SK-N-SH (cell line): ENCODE data around the gene MAP3K8. TPM values are rescaled to one million over a fixed set of nuclear protein-coding genes. Genes with fewer than 3 reads are reported as not detected.

Experiments
- CTCF ChIA-PET: fragments of 300-600, 350-600 bp; formaldehyde crosslinking; extraction: SDS; loops from one replicate; lab custom pipeline; 2021; lab: Yijun Ruan, JAX
- POLR2A ChIA-PET: fragments of 350-600 bp; sonication (Branson Sonifier 250); formaldehyde crosslinking; extraction: SDS; loops from one replicate; lab custom pipeline; 2020; ENCODE audit warnings: antibody characterized with exemption, inconsistent platforms; lab: Yijun Ruan, JAX
- DNase-seq: peaks from one replicate; pipeline ENCODE4 v3.0.0; 2012
- H2AFZ ChIP-seq: fragments of 200-600 bp; sonication (generic); 2 replicates; pipeline ENCODE4 v1.8.1; 2016; ENCODE audit warnings: antibody characterized with exemption, mild to moderate bottlenecking, low read depth
- H3F3A ChIP-seq: fragments of 200-600 bp; sonication (generic); replicated peaks from 2 replicates; pipeline ENCODE3; 2016; ENCODE audit warnings: antibody characterized with exemption, mild to moderate bottlenecking; ENCODE audit not compliant: insufficient read depth
- H3K27ac ChIP-seq, 2 experiments: fragments of 200-500 bp in 1 of 2; fragments of 200-600 bp in 1 of 2; sonication (Bioruptor generic) in 1 of 2; sonication (generic), shearing (Covaris generic) in 1 of 2; 2 replicates each; pipeline versions ENCODE4 v1.5.1 to v1.6.1; 2014 to 2016; ENCODE audit warnings: low read depth in 2 of 2, inconsistent platforms in 1 of 2, low read length in 1 of 2, mild to moderate bottlenecking in 1 of 2, mixed read lengths in 1 of 2
- H3K27me3 ChIP-seq: fragments of 200-600 bp; sonication (generic), shearing (Covaris generic); 2 replicates; pipeline ENCODE4 v1.6.1; 2016; ENCODE audit warnings: mixed run types; ENCODE audit not compliant: insufficient read depth
- H3K36me3 ChIP-seq, 2 experiments: fragments of 200-500 bp in 1 of 2; fragments of 200-600 bp in 1 of 2; sonication (Bioruptor generic) in 1 of 2; sonication (generic) in 1 of 2; replicated peaks in 1 of 2; 2 replicates each; pipeline versions ENCODE3 to v1.5.1; 2014 to 2016; ENCODE audit warnings: low read length in 1 of 2, mild to moderate bottlenecking in 1 of 2; ENCODE audit not compliant: insufficient read depth in 2 of 2, control insufficient read depth in 1 of 2
- H3K4me1 ChIP-seq, 2 experiments: fragments of 200-500 bp in 1 of 2; fragments of 200-600 bp in 1 of 2; sonication (Bioruptor generic) in 1 of 2; sonication (generic), shearing (Covaris generic) in 1 of 2; 2 replicates each; pipeline versions ENCODE4 v1.5.1 to v1.6.1; 2014 to 2016; ENCODE audit warnings: low read depth in 1 of 2, low read length in 1 of 2, mixed run types in 1 of 2; ENCODE audit not compliant: insufficient read depth in 2 of 2, control insufficient read depth in 1 of 2
- H3K4me2 ChIP-seq: fragments of 200-600 bp; sonication (generic), shearing (Covaris generic); 2 replicates; pipeline ENCODE4 v1.6.1; 2017; ENCODE audit warnings: mixed run types
- H3K4me3 ChIP-seq, 2 experiments: fragments of 200-500 bp in 1 of 2; fragments of 200-600 bp in 1 of 2; sonication (Bioruptor generic) in 1 of 2; sonication (generic), shearing (Covaris generic) in 1 of 2; 2 replicates each; pipeline versions ENCODE4 v1.5.1 to v1.8.1; 2014 to 2016; ENCODE audit warnings: low read depth in 2 of 2, inconsistent platforms in 1 of 2, low read length in 1 of 2, mild to moderate bottlenecking in 1 of 2, mixed read lengths in 1 of 2, moderate library complexity in 1 of 2
- H3K79me2 ChIP-seq: fragments of 200-600 bp; sonication (generic); 2 replicates; pipeline ENCODE4 v1.8.1; 2017; ENCODE audit warnings: mild to moderate bottlenecking; ENCODE audit not compliant: insufficient read depth
- H3K9ac ChIP-seq: fragments of 200-600 bp; sonication (generic); 2 replicates; pipeline ENCODE4 v1.6.1; 2017; ENCODE audit warnings: mixed run types
- H3K9me2 ChIP-seq: fragments of 200-600 bp; sonication (generic); 2 replicates; pipeline ENCODE4 v1.6.1; 2017; ENCODE audit warnings: mixed run types
- H3K9me3 ChIP-seq: fragments of 200-600 bp; sonication (generic); 2 replicates; pipeline ENCODE4 v1.6.1; 2017; ENCODE audit warnings: mixed run types, mild to moderate bottlenecking, moderate library complexity
- H4K20me1 ChIP-seq: fragments of 200-600 bp; sonication (generic); 2 replicates; pipeline ENCODE4 v1.6.1; 2017; ENCODE audit warnings: mild to moderate bottlenecking, mixed run types; ENCODE audit not compliant: insufficient read depth
- ELF1 ChIP-seq: IDR thresholded peaks from 2 replicates; pipeline ENCODE4 v1.4.0; 2012
- IRF3 ChIP-seq: fragments of 150-350 bp; IDR thresholded peaks from 2 replicates; pipeline ENCODE4 v1.6.1; 2016; ENCODE audit warnings: mild to moderate bottlenecking, low read depth, low read length
- NFIC ChIP-seq: IDR thresholded peaks from 2 replicates; pipeline ENCODE4 v1.4.0; 2012; ENCODE audit warnings: borderline replicate concordance
- PBX3 ChIP-seq: IDR thresholded peaks from 2 replicates; pipeline ENCODE4; 2012
- REST ChIP-seq: IDR thresholded peaks from 2 replicates; pipeline ENCODE4 v1.6.1; 2012; ENCODE audit warnings: mild to moderate bottlenecking, low read depth, low read length, moderate library complexity
- SIN3A ChIP-seq: IDR thresholded peaks from 2 replicates; pipeline ENCODE4 v1.6.1; 2012; ENCODE audit warnings: low read depth, mild to moderate bottlenecking, low read length, moderate library complexity, borderline replicate concordance
- USF2 ChIP-seq: fragments of 150-350 bp; IDR thresholded peaks from 2 replicates; pipeline ENCODE4 v1.6.1; 2017; ENCODE audit warnings: antibody characterized with exemption, low read length, low read depth, borderline replicate concordance
- WGBS: methylation state at CpG from one replicate; pipeline ENCODE4 v1.1.6; 2017; ENCODE audit warnings: low lambda C conversion rate; 5-methylcytosine and 5-hydroxymethylcytosine counted together
- polyA plus RNA-seq, 3 experiments: library from polyadenylated mRNA; depleted of rRNA; stranded (reverse); fragments of >200 nt; gene quantifications; 2 replicates each; pipeline ENCODE4 v1.2.3, GENCODE V29; 2012

MAP3K8 gene
- polyA plus RNA-seq, 1 of the 3 experiments (the other 2 are of a cell fraction): 3.7 TPM

- WGBS: 90% methylated on average over 4 of the region's 4 CpGs
- Histone ChIP-seq H3K4me1 (no peaks in the 10 kb centered on the region), H3F3A (no peaks in the 10 kb centered on the region), H3K79me2 (no peaks in the 10 kb centered on the region), H3K9me3 (no peaks in the 10 kb centered on the region), H3K36me3 (no peaks in the 10 kb centered on the region), H3K9me2 (no peaks in the 10 kb centered on the region), H2AFZ (no peak overlapping the region), H3K4me2 (no peak overlapping the region), H3K4me3 (no peak overlapping the region), H3K9ac (no peak overlapping the region), H3K27ac (no peak overlapping the region), H4K20me1 (no peaks in the 10 kb centered on the region), H3K27me3 (no peaks in the 10 kb centered on the region)
- ChIA-PET POLR2A (no interaction called here), CTCF (interaction anchor here (1.3 kb wide), 1 partner anchor 123 kb away, joined by 3 read pairs; no protein-coding TSS in a partner anchor)
- no peak for DNase-seq
- TF ChIP-seq IRF3 (no peak), SIN3A (no peak), NFIC (no peak), PBX3 (no peak), REST (no peak), USF2 (no peak), ELF1 (no peak)
These were observed 33.8 kb downstream of the MAP3K8 start for GRCh38 chr10:30467651-30468338.
